CD14-positive monocyte (primary cell): Measurements from ENCODE around the gene PDE4D. TPM values are rescaled to one million over a fixed set of nuclear protein-coding genes. Genes with fewer than 3 reads are reported as not detected.

Source experiments
- DNase-seq, 3 donors: peaks; one replicate each; pipeline ENCODE4 v3.0.0-alpha.2; 2011 to 2022
- H2AFZ ChIP-seq: 2 replicates; pipeline ENCODE4 v1.6.0; 2012; ENCODE audit warnings: mild to moderate bottlenecking, low read depth, low read length, inconsistent platforms; ENCODE audit not compliant: insufficient read depth, poor library complexity, severe bottlenecking
- H3K27ac ChIP-seq, 2 donors: 1 replicate in 1 of 2; 2 replicates in 1 of 2; pipeline ENCODE4 v1.5.1; 2012 to 2013; ENCODE audit warnings: low read length in 2 of 2, control low read depth in 1 of 2, inconsistent platforms in 1 of 2, low read depth in 1 of 2, mild to moderate bottlenecking in 1 of 2
- H3K27me3 ChIP-seq, 2 donors: one replicate each; pipeline versions ENCODE4 v1.6.0 to v1.6.1; 2011 to 2013; ENCODE audit warnings: low read length in 2 of 2; ENCODE audit not compliant: control insufficient read depth in 2 of 2, insufficient read depth in 2 of 2
- H3K36me3 ChIP-seq, 2 donors: replicated peaks in 1 of 2; 1 replicate in 1 of 2; 2 replicates in 1 of 2; pipeline versions ENCODE4 v1.5.1 to v1.6.1; 2012 to 2013; ENCODE audit warnings: low read length in 2 of 2, control low read depth in 1 of 2, inconsistent platforms in 1 of 2, mild to moderate bottlenecking in 1 of 2; ENCODE audit not compliant: insufficient read depth in 2 of 2, control insufficient read depth in 1 of 2
- H3K4me1 ChIP-seq, 2 donors: 1 replicate in 1 of 2; 2 replicates in 1 of 2; pipeline versions ENCODE4 v1.5.1 to v1.6.1; 2012 to 2013; ENCODE audit warnings: low read length in 2 of 2, control low read depth in 1 of 2, inconsistent platforms in 1 of 2, mild to moderate bottlenecking in 1 of 2, moderate library complexity in 1 of 2; ENCODE audit not compliant: insufficient read depth in 2 of 2, control insufficient read depth in 1 of 2
- H3K4me2 ChIP-seq: replicated peaks from 2 replicates; pipeline ENCODE3; 2012; ENCODE audit warnings: low read length, moderate library complexity, mild to moderate bottlenecking; ENCODE audit not compliant: poor library complexity, severe bottlenecking; ENCODE audit errors: extremely low read depth
- H3K4me3 ChIP-seq, 3 experiments: fragments of 200-600 bp in 1 of 3; sonication (generic) in 1 of 3; replicated peaks in 1 of 3; 1 replicate in 2 of 3; 2 replicates in 1 of 3; pipeline ENCODE4 v1.5.1; 2011 to 2013; ENCODE audit warnings: low read length in 3 of 3, mild to moderate bottlenecking in 3 of 3, control low read depth in 2 of 3, low read depth in 2 of 3, inconsistent platforms in 1 of 3, moderate library complexity in 1 of 3
- H3K79me2 ChIP-seq: 2 replicates; pipeline ENCODE4 v1.6.0; 2012; ENCODE audit warnings: mild to moderate bottlenecking, control low read depth, inconsistent platforms, low read length, moderate library complexity; ENCODE audit not compliant: insufficient read depth
- H3K9ac ChIP-seq: 2 replicates; pipeline ENCODE4 v1.6.0; 2017; ENCODE audit warnings: low read length, mild to moderate bottlenecking; ENCODE audit not compliant: insufficient read depth, poor library complexity, severe bottlenecking
- H3K9me3 ChIP-seq, 2 donors: replicated peaks in 1 of 2; 1 replicate in 1 of 2; 2 replicates in 1 of 2; pipeline versions ENCODE4 v1.5.1 to v1.6.1; 2012 to 2013; ENCODE audit warnings: low read length in 2 of 2, control low read depth in 1 of 2; ENCODE audit not compliant: control insufficient read depth in 1 of 2, insufficient read depth in 1 of 2
- H4K20me1 ChIP-seq: 2 replicates; pipeline ENCODE4 v1.6.0; 2012; ENCODE audit warnings: mild to moderate bottlenecking, low read length, control low read depth, moderate library complexity; ENCODE audit not compliant: insufficient read depth
- H3K27ac Mint-ChIP-seq, 7 donors: one replicate each; pipeline ENCODE4 v1.8.0; 2020; ENCODE audit warnings: mild to moderate bottlenecking in 7 of 7, mixed read lengths in 7 of 7, moderate library complexity in 6 of 7, inconsistent platforms in 2 of 7
- H3K27me3 Mint-ChIP-seq, 3 donors: one replicate each; pipeline ENCODE4 v1.8.0; 2021 to 2022; ENCODE audit warnings: low read depth in 3 of 3, mild to moderate bottlenecking in 3 of 3, mixed read lengths in 3 of 3, moderate library complexity in 3 of 3, inconsistent platforms in 1 of 3
- H3K36me3 Mint-ChIP-seq, 2 donors: one replicate each; pipeline ENCODE4 v1.8.0; 2020; ENCODE audit warnings: mixed read lengths in 2 of 2, inconsistent platforms in 1 of 2, mild to moderate bottlenecking in 1 of 2
- H3K4me1 Mint-ChIP-seq: one replicate; pipeline ENCODE4 v1.8.0; 2020; ENCODE audit warnings: mild to moderate bottlenecking, mixed read lengths
- H3K4me3 Mint-ChIP-seq, 2 donors: one replicate each; pipeline ENCODE4 v1.8.0; 2020; ENCODE audit warnings: mild to moderate bottlenecking in 2 of 2, mixed read lengths in 2 of 2, moderate library complexity in 1 of 2
- H3K9me3 Mint-ChIP-seq, 7 donors: one replicate each; pipeline ENCODE4 v1.8.0; 2020 to 2022; ENCODE audit warnings: mixed read lengths in 7 of 7, mild to moderate bottlenecking in 6 of 7, moderate library complexity in 6 of 7, inconsistent platforms in 2 of 7
- WGBS: methylation state at CpG from one replicate; pipeline ENCODE4 v1.1.5; 2013; ENCODE audit warnings: missing lambda C conversion rate; ENCODE audit not compliant: insufficient coverage; 5-methylcytosine and 5-hydroxymethylcytosine counted together
- intact Hi-C, 2 donors: fragments of 100-400 bp; cut with micrococcal nuclease; formaldehyde crosslinking; loops; one replicate each; pipeline versions ENCODE4 v1.15.0 to v1.15.1; 2023
- polyA plus RNA-seq, 3 donors: library from polyadenylated mRNA; depleted of rRNA in 1 of 3; unstranded in 2 of 3; stranded (reverse) in 1 of 3; fragments of 300-500 nt in 2 of 3; fragments of >200 nt in 1 of 3; fragmentation: Illumina TruSeq in 2 of 3; gene quantifications; 1 replicate in 2 of 3; 2 replicates in 1 of 3; pipeline ENCODE4 v1.2.3, GENCODE V29; 2012 to 2021
- TF ChIP-seq, protein P1 (sequence below): fragments of 200-600 bp; IDR thresholded peaks from one replicate; pipeline ENCODE4 v1.8.0; 2022; ENCODE audit warnings: antibody characterized with exemption, mild to moderate bottlenecking

Gene PDE4D
- polyA plus RNA-seq, 3 donors = 1.9 to 3.4 (median 2.8) TPM

DNA sequence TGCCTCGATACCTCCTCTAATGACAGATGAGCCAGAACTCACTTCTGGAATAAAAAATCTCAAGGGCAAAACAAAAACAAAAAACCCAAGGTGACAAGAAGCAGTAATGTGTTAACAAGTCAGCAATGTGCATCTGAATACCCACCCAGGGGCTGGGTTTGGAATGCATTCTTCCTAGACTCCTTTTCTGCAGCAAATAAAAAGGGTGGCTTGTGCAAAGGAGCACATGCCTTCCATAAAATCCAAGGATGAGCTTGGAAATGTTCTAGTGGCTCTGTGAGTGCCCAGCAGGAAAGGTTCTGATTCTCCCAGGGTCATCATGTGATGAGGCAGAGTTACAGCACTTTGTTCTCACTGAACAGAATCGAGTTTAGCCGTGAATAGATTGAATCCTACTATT lies 710.8 kb downstream of the PDE4D start:
- no peaks in the 10 kb centered on the region for H3K79me2 ChIP-seq
- H3K9ac ChIP-seq = no peak overlapping the region
- 94% methylated on average over 2 of the region's 3 CpGs for WGBS
- DNase-seq = no peak
- Mint-ChIP-seq H3K4me3 (no peak overlapping the region), H3K4me1 (peaks cover 9% of the 10 kb centered on the region), H3K9me3 (no peaks in the 10 kb centered on the region), H3K27me3 (no peaks in the 10 kb centered on the region), H3K27ac (no peak overlapping the region), H3K36me3 (no peaks in the 10 kb centered on the region)
- no peaks in the 10 kb centered on the region for H3K9me3 ChIP-seq
- peaks cover 6 to 8% of the 10 kb centered on the region in 2 donors for H3K4me1 ChIP-seq
- no peak overlapping the region for H3K4me3 ChIP-seq
- intact Hi-C loops = no loop called here
- TF ChIP-seq, protein P1, sequence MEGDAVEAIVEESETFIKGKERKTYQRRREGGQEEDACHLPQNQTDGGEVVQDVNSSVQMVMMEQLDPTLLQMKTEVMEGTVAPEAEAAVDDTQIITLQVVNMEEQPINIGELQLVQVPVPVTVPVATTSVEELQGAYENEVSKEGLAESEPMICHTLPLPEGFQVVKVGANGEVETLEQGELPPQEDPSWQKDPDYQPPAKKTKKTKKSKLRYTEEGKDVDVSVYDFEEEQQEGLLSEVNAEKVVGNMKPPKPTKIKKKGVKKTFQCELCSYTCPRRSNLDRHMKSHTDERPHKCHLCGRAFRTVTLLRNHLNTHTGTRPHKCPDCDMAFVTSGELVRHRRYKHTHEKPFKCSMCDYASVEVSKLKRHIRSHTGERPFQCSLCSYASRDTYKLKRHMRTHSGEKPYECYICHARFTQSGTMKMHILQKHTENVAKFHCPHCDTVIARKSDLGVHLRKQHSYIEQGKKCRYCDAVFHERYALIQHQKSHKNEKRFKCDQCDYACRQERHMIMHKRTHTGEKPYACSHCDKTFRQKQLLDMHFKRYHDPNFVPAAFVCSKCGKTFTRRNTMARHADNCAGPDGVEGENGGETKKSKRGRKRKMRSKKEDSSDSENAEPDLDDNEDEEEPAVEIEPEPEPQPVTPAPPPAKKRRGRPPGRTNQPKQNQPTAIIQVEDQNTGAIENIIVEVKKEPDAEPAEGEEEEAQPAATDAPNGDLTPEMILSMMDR = no peak
- H2AFZ ChIP-seq = no peak overlapping the region
- H3K4me2 ChIP-seq = no peak overlapping the region
- H4K20me1 ChIP-seq = no peaks in the 10 kb centered on the region
- H3K36me3 ChIP-seq = no peaks in the 10 kb centered on the region
- H3K27me3 ChIP-seq = no peaks in the 10 kb centered on the region
- H3K27ac ChIP-seq = no peak overlapping the region

DNA sequence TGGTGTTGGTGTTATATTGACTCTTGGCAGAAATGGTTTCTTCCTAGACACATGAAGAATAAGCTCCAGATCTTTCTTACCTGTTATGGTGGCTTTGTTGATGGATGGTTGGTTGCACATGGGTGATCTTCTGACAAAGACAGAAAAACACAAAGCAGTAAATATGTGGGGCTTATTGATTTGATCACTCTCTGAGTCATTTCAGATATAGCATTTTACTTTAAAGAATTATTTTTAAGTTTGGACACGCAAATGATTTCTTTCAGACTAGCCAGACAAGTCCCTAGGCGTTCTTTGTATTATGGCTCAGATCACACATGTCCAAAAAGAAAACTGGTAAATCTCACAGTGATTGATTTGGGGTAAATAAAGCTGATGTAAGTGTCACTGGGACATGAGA lies 713.0 kb downstream of the PDE4D start:
- Histone ChIP-seq H3K4me1 (peaks cover 6 to 8% of the 10 kb centered on the region in 2 donors), H4K20me1 (no peaks in the 10 kb centered on the region), H3K79me2 (no peaks in the 10 kb centered on the region), H3K4me2 (no peak overlapping the region), H3K9me3 (no peaks in the 10 kb centered on the region), H3K4me3 (no peak overlapping the region), H3K9ac (no peak overlapping the region), H3K27ac (no peak overlapping the region), H3K27me3 (no peaks in the 10 kb centered on the region), H3K36me3 (no peaks in the 10 kb centered on the region), H2AFZ (no peak overlapping the region)
- DNase-seq = no peak
- TF ChIP-seq, protein P1 = no peak
- no peak overlapping the region for H3K4me3 Mint-ChIP-seq
- no peaks in the 10 kb centered on the region for H3K27me3 Mint-ChIP-seq
- intact Hi-C loops = no loop called here
- H3K9me3 Mint-ChIP-seq = no peaks in the 10 kb centered on the region
- H3K4me1 Mint-ChIP-seq = peaks cover 11% of the 10 kb centered on the region
- H3K27ac Mint-ChIP-seq = no peak overlapping the region
- WGBS = no CpG with 5 or more reads among the region's 2 CpGs
- H3K36me3 Mint-ChIP-seq = no peaks in the 10 kb centered on the region
